ENCODE results near the gene DDRGK1.

DNA sequence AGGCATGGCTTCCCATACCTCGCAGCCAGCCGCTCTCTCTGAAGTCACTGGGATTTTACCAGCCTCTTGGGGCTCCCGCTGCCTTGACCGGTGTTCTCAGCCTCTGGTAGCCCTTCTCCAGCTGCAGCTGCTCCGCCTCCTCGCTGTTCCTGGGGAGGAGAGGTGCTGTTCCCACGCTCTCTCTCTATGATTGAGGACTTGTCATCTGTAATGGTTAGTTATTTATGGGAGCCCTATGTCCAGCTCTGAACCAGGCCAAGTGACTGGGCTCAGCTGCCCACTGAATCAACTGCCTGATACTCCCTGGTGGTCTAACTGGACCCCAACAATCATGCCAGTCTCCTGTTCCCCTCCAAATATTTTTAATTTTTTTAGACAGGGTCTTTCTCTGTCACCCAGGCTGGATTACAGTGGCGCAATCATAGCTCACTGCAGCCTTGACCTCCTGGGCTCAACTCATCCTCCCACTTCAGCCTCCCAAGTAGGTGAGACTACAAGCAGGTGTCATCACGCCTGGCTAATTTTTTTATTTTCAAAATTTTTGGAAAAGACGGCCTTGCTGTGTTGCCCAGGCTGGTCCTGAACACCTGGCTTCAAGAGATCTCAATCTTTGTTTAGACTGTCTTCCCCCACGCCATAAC lies 39.4 kb upstream of the DDRGK1 start:
- TF ChIP-seq EZH2 (IDR thresholded peaks at IDR 0.05), result no peak
- TF ChIP-seq POLR2AphosphoS5 (IDR thresholded peaks at IDR 0.05; ENCODE audit: borderline replicate concordance, low read depth, low read length), result no peak
- TF ChIP-seq FOXP2 (optimal IDR thresholded peaks at IDR 0.05; ENCODE audit: control extremely low read depth, extremely low read length, insufficient read depth), result no peak
